Skin epidermis (tissue), 12 donors: ENCODE data around the gene HDAC7.

Experiments
- H3K27ac ChIP-seq, 21 experiments: fragments of 200-600 bp; sonication (generic) in 11 of 21; one replicate each; pipeline ENCODE4 v1.5.0; 2020; ENCODE audit warnings: mild to moderate bottlenecking in 3 of 21, inconsistent platforms in 2 of 21, moderate library complexity in 2 of 21
- H3K4me3 ChIP-seq, 7 experiments: fragments of 200-600 bp; sonication (generic) in 2 of 7; one replicate each; pipeline ENCODE4 v1.5.0; 2020; ENCODE audit warnings: inconsistent platforms in 2 of 7, mild to moderate bottlenecking in 2 of 7, moderate library complexity in 1 of 7

The HDAC7 gene

DNA sequence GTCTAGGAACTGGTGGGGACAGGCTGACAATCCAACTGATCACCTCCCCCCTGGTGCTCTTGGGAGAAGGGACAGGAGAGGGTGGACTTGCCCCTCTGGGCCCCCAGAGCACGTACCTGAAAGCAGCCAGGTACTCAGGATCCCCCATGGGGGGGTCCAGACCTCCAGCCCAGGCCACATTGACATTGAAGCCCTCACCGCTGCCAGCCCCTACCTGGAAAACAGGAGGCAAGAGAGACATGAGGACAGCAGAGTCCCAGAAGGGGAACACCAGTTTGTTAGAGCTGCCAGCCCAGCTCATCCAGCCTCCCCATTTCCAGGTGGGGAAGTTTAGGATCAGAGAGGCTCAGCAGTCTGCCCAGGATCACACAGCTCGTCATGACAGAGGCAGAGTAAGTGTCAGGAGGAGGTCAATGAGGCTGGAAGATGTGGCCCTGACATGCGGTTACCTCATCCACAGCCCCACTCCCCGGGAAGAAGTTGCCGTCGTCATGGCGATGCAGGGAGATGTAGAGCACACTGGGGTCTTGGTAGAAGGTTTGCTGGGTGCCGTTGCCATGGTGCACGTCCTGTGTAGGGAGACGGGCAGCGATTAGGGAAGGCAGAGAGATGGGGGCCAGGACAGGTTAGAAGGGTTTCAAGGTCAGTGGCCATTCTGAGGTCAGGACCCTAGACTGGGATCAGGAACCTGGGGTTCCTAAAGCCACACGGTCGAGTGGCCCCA is 31.9 kb downstream of the HDAC7 start:
- H3K4me3 ChIP-seq, result no peak overlapping the region
- H3K27ac ChIP-seq, result peak overlapping the region in 4 of 21 experiments; percentile 16 to 81 (median 66)

- H3K27ac ChIP-seq, result peak overlapping the region in 8 of 21 experiments; percentile 16 to 83 (median 60)
- H3K4me3 ChIP-seq, result no peak overlapping the region
These were observed 32.9 kb downstream of the HDAC7 start for GRCh38 chr12:47786662-47787280.

GRCh38 chr12:47785887-47786661 is 33.6 kb downstream of the HDAC7 start:
- H3K27ac ChIP-seq, result peak overlapping the region in 13 of 21 experiments; percentile 14 to 83 (median 58)
- H3K4me3 ChIP-seq, result no peak overlapping the region

DNA sequence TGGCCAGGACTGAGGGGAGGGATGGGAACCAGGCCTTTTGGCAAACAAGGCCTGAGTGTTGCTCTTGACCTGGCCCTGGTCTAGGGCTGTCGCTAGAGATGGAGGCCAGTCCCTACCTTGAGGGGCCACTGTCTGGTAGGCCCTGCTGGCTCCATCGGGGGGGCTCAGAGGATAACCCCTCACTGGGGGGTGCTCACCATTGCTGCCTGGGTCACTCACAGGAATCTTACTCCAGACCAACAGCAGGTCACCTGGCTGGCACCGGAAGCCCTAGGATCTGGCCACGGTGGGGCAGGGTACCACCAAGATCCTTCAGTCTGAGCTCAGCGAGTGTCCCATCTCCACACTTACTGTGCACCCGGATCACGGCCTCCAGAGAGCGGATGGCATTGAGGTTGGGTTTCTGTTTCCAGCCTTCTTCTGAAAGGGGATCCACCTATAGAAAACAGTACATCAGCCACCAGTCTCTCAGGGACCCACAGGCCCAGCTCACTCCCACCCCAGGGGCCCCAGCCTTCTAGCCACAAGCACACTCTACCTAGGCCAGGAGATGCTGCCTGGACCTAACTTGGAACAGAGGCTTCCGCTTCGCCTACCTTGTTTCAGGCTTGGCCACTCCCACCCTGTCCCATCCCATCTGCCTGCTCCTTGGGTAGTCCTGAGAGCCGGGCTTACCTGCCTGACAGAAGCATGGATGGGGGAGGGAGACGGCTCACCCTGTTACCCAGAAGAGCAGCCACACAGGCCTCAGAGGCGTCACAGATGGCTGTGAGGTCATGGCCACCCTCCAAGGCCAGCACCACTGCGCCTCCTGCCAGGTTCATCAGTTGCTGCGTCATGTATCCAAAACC is 34.4 kb downstream of the HDAC7 start:
- Histone ChIP-seq H3K27ac (peak overlapping the region in 9 of 21 experiments; percentile 44 to 83 (median 76)), H3K4me3 (no peak overlapping the region)

DNA sequence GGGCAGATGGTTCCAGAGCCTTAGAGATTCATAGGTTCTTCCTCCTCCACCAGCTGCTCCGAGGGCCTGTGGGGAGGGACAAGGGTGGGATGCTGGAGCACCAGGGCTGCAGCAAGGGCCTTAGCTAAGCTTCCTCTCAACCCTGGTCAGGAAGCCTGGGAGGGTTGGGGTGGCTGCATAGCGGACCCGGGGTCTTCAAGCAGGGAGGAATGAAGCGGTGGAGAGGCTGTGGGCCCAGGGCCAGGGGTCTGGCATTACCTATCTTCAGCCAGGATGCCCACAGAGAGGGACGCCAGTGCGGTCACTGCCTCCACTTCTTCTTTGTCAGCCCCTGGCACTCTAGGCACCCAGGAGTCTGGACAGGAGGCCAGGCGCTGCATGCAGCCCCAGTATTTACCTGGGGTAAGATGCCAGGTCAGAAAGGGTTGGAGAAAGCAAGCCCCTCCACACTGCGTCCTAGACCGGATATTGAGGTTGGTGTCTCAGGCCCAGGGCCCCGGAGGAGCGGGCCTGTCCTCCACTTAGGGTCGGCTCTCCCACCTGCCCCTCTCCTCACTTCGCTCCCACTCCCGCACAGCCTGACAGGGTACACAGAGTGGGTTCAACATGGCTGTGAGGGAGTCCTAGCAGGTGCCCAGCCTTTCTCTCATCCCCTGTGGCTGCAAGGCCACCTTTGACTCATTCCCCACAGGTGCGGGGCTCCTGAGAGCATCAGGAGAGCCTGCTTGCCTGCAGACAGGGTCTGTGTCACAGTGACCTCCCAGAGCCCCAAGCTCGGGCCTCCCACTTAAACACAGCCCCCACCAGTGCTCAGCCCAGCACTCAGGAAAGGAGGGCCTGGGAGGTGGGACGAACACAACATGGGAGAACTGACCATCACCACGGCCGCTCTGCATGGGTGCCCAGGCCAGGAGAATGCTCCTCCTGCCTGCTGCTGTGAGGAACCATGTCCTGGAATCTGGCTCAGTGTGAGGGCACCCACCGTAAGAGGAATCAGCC is 35.6 kb downstream of the HDAC7 start:
- H3K27ac ChIP-seq, result peak overlapping the region in 13 of 21 experiments; percentile 33 to 83 (median 75)
- no peak overlapping the region for H3K4me3 ChIP-seq

- Histone ChIP-seq H3K4me3 (no peak overlapping the region), H3K27ac (peak overlapping the region in 18 of 21 experiments; percentile 11 to 84 (median 76))
These were observed 36.5 kb downstream of the HDAC7 start for GRCh38 chr12:47783024-47783755.

GRCh38 chr12:47782372-47782770 is 37.3 kb downstream of the HDAC7 start:
- peak overlapping the region in 20 of 21 experiments; percentile 11 to 84 (median 76) for H3K27ac ChIP-seq
- H3K4me3 ChIP-seq, result no peak overlapping the region

GRCh38 chr12:47781479-47782371 is 38.0 kb downstream of the HDAC7 start:
- Histone ChIP-seq H3K4me3 (no peak overlapping the region), H3K27ac (peak overlapping the region in 19 of 21 experiments; percentile 11 to 84 (median 76))

- peak overlapping the region in 6 of 21 experiments; percentile 4 to 56 (median 28) for H3K27ac ChIP-seq
- no peak overlapping the region for H3K4me3 ChIP-seq
These were observed 39.7 kb downstream of the HDAC7 start for GRCh38 chr12:47779943-47780504.

DNA sequence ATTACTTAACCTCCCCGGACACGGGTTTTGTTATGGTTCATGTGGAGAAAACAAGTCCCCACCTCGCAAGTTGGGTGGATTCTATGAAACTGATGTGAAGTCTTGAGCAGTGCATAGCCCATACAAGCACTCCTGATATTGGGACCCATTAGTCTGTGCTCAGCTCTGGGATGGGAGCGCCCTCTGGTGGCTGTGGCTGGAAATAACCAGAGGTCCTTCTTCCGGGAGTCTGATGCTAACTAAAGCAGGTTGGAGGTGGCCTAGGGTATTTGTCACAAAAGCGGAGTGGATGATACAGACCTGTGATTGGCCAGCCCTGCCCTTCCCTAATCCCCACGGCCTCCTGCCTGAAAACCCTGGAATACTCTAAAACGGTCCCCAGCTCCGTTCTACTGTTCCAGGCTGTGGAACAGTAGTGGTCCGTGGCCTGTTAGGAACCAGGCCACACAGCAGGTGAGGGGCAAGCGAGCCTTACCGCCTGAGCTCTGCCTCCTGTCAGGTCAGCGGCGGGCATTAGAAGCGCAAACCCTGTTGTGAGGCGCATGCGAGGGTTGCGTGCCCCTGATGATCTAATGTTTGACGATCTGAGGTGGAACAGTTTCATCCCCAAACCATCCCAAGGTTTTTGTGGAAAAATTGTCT is 40.3 kb downstream of the HDAC7 start:
- Histone ChIP-seq H3K4me3 (no peak overlapping the region), H3K27ac (peak overlapping the region in 4 of 21 experiments; percentile 26 to 56 (median 40))

DNA sequence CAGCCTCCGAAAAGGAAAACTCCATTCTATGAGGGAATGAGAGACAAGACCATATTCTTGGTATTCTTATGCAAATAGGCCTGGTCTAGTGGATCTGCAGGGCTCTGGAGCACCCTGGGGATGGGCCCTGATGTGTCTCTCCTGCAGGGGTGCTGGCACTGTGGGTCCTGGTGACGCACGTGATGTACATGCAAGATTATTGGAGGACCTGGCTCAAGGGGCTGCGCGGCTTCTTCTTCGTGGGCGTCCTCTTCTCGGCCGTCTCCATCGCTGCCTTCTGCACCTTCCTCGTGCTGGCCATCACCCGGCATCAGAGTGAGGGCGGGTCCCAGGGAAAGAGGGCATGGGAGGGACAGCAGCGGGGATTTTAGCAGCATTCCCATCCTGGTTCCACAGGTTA is 40.8 kb downstream of the HDAC7 start:
- Histone ChIP-seq H3K27ac (no peak overlapping the region), H3K4me3 (no peak overlapping the region)

GRCh38 chr12:47777741-47778558 is 41.8 kb downstream of the HDAC7 start:
- H3K27ac ChIP-seq, result peak overlapping the region in 12 of 21 experiments; percentile 18 to 75 (median 64)
- no peak overlapping the region for H3K4me3 ChIP-seq

GRCh38 chr12:47777151-47777550 is 42.6 kb downstream of the HDAC7 start:
- Histone ChIP-seq H3K4me3 (no peak overlapping the region), H3K27ac (peak overlapping the region in 16 of 21 experiments; percentile 7 to 75 (median 57))

DNA sequence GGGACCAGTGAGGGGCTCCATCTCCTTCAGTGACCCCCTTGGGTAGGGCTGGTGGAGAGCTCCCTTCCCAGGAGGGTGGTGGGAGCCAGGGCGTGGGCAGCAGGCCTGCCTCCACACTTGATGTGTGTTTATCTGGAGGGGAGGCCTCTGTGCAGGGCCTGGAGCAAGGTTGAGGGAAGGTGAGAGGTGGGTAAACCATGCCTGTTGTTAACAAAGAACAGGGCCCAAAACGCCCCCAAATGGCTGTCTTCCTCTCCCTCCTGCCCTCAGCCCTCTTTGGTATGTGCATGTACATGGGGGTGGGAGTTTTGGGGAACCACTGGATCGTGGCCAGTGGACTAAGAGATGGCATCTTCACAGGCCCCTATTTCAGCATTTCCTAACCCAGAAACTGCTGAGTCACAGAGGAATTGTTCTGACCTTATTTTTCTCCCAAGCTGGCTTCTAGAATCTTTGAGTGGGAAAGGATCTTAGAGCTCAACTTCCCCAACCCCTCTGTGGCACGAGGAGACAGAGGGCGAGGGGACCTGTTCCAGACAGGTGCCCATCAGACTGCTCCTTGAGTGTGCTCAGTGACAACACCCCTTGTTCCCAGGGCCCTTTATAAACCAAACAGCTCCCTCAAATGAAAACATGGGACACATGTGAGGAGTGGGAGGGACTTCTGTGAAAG is 43.1 kb downstream of the HDAC7 start:
- Histone ChIP-seq H3K4me3 (no peak overlapping the region), H3K27ac (peak overlapping the region in 17 of 21 experiments; percentile 7 to 75 (median 57))
